GM23248 (cell line): Measurements from ENCODE around the gene NTN5.

ENCODE experiments used
- EZH2 ChIP-seq: fragments of 200-600 bp; sonication (generic); IDR thresholded peaks from 2 replicates; pipeline ENCODE4 v1.6.1; 2018; ENCODE audit warnings: antibody characterized with exemption, mild to moderate bottlenecking; ENCODE audit not compliant: insufficient read depth, poor library complexity, severe bottlenecking
- EZH2phosphoT487 ChIP-seq: fragments of 200-600 bp; sonication (generic); IDR thresholded peaks from 2 replicates; pipeline ENCODE4 v1.6.1; 2018; ENCODE audit warnings: antibody characterized with exemption, moderate library complexity, mild to moderate bottlenecking, low read depth; ENCODE audit not compliant: insufficient read depth

- TF ChIP-seq EZH2: no peak
- no peak for TF ChIP-seq EZH2phosphoT487
Observed at GRCh38 chr19:48639483-48640375, 33.1 kb downstream of the NTN5 start.
